K562 (cell line): ENCODE results near the gene ILF2. TPM values are rescaled to one million over a fixed set of nuclear protein-coding genes. Genes with fewer than 3 reads are reported as not detected.
A peak's percentile ranks its signal among the peaks of the same experiment; 100 is the strongest.

Experiments used
- AFF1 ChIP-seq, 2 experiments: fragments of 450-650 bp; IDR thresholded peaks; 2 replicates each; pipeline ENCODE4 v1.6.1; 2018; ENCODE audit warnings: mild to moderate bottlenecking in 2 of 2, low read depth in 1 of 2; ENCODE audit not compliant: partially characterized antibody in 2 of 2
- CGGBP1 ChIP-seq: fragments of 250-450 bp; sonication (Bioruptor Pico); IDR thresholded peaks from 2 replicates; pipeline ENCODE4 v1.9.0; 2021; ENCODE audit warnings: mild to moderate bottlenecking
- GTF2B ChIP-seq: IDR thresholded peaks from 2 replicates; pipeline ENCODE4 v1.6.1; 2011; ENCODE audit not compliant: insufficient read length; ENCODE audit errors: extremely low read depth
- MAFK ChIP-seq: IDR thresholded peaks from 2 replicates; pipeline ENCODE4 v1.6.1; 2011; ENCODE audit warnings: low read length, improper control_type of control experiment
- PML ChIP-seq: IDR thresholded peaks from 2 replicates; pipeline ENCODE4 v1.6.1; 2012; ENCODE audit warnings: low read length, inconsistent platforms
- POLR2AphosphoS2 ChIP-seq: IDR thresholded peaks from 2 replicates; pipeline ENCODE4 v1.6.1; 2012; ENCODE audit warnings: low read length, improper control_type of control experiment
- RBM39 ChIP-seq: fragments of 200-400 bp; formaldehyde crosslinking; optimal IDR thresholded peaks from 2 replicates; pipeline ENCODE3; 2018; ENCODE audit warnings: low read depth, low read length
- STAG1 ChIP-seq: sonication (generic); formaldehyde crosslinking; IDR thresholded peaks from 2 replicates; pipeline ENCODE4 v1.5.0; 2020; ENCODE audit warnings: missing genetic modification reagents, borderline replicate concordance
- TEAD2 ChIP-seq: fragments of 450-650 bp; IDR thresholded peaks from 2 replicates; pipeline ENCODE4 v1.6.1; 2016; ENCODE audit warnings: missing genetic modification characterization, control low read depth, missing compliant biosample characterization
- U2AF2 ChIP-seq: fragments of 200-400 bp; formaldehyde crosslinking; optimal IDR thresholded peaks from 2 replicates; pipeline ENCODE3; 2017; ENCODE audit warnings: low read depth, mild to moderate bottlenecking, low read length
- XRCC5 ChIP-seq: fragments of 200-400 bp; formaldehyde crosslinking; IDR thresholded peaks from 2 replicates; pipeline ENCODE4 v1.6.1; 2017; ENCODE audit warnings: low read depth, mild to moderate bottlenecking, low read length
- ZBTB17 ChIP-seq: fragments of 450-650 bp; formaldehyde crosslinking; IDR thresholded peaks from 2 replicates; pipeline ENCODE4 v1.4.0; 2020; ENCODE audit warnings: mild to moderate bottlenecking
- ZBTB5 ChIP-seq: fragments of 450-650 bp; IDR thresholded peaks from 2 replicates; pipeline ENCODE4 v1.6.1; 2017; ENCODE audit warnings: antibody characterized with exemption
- ZFP30 ChIP-seq: fragments of 250-450 bp; sonication (Bioruptor Pico); IDR thresholded peaks from 2 replicates; pipeline ENCODE4 v1.8.0; 2022; ENCODE audit warnings: moderate library complexity, mild to moderate bottlenecking, inconsistent platforms, borderline replicate concordance
- ZKSCAN3 ChIP-seq: fragments of 250-450 bp; sonication (Bioruptor Pico); IDR thresholded peaks from 2 replicates; pipeline ENCODE4 v1.4.0; 2020
- polyA plus RNA-seq, 8 experiments: library from polyadenylated mRNA; depleted of rRNA in 4 of 8; stranded (reverse) in 5 of 8; unstranded in 3 of 8; fragments of >200 nt; fragmentation: Nextera tagmentation in 2 of 8; fragmentation: Illumina TruSeq in 1 of 8; extraction: Ambion mirVana in 2 of 8; extraction: Trizol in 1 of 8; gene quantifications; 2 replicates each; pipeline versions ENCODE4 v1.2.1 to v1.2.3, GENCODE V29; 2011 to 2014; ENCODE audit warnings: inconsistent platforms in 1 of 8, missing spikeins in 1 of 8
- total RNA-seq, 7 experiments: library from RNA; depleted of rRNA in 6 of 7; stranded (reverse); fragments of >200 nt in 6 of 7; fragmentation: Illumina TruSeq in 2 of 7; extraction: Trizol in 2 of 7; gene quantifications; 2 replicates each; pipeline versions ENCODE4 v1.2.1 to v1.2.3, GENCODE V29; 2011 to 2021; ENCODE audit warnings: low replicate concordance in 1 of 7
- TF ChIP-seq, protein P1 (sequence below): fragments of 450-650 bp; IDR thresholded peaks from 2 replicates; pipeline ENCODE4 v1.6.1; 2016; ENCODE audit warnings: mild to moderate bottlenecking
- TF ChIP-seq, protein P2 (sequence below): fragments of 450-650 bp; conservative IDR thresholded peaks from 2 replicates; pipeline ENCODE4 v1.6.1; 2016; ENCODE audit warnings: missing genetic modification characterization, low read depth, mild to moderate bottlenecking, missing compliant biosample characterization, moderate library complexity

ILF2 gene
- total and polyA plus RNA-seq, 9 of the 15 experiments (the other 6 are each of a cell fraction or from before 2014, with no cell fraction given), result 282 to 726 (median 474) TPM

DNA sequence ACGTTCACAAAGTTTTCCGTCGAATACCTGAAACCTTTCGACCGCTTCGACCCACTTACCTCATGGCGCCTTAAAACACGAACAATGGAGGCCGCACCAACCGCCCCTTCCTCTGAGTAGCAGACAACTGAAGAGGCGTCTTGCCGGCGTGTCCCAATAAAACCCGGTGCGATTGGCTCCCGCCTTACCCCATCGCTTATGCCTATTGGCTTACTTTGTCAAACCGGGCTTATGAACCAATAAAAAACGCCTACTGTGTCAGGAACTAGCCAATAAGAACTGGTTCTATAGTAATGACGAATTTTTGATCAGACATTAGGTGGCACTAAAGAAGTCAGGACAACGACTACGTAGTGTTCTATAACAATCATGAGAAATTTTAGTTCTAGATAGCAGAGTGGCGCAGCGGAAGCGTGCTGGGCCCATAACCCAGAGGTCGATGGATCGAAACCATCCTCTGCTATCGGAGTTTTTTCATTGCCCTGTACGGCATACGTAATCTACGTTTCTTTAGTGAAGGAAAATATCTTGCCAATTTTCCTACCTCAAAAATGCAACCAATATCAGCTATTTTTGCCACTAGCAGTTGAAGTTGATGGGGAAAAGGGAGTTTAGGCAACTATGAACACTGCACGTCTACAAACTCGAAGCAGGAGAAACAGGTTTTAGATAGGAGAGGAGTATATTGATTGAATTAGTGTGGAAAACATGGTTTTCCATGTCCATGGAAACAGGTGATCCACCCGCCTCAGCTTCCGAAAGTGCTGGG, at the start of gene ILF2 (continued):
- TF ChIP-seq CGGBP1 (CRISPR knock-in tag) (0 out of 2 replicates have a peak, but pooled peaks have one; percentile 48), STAG1 (CRISPR knock-in tag) (no peak), ZFP30 (no peak), ZBTB17 (CRISPR knock-in tag) (no peak), U2AF2 (no peak), GTF2B (no peak), PML (peak; percentile 90), XRCC5 (peak; percentile 91), TEAD2 (no peak), ZBTB5 (peak; percentile 76), MAFK (0 out of 2 replicates have a peak, but pooled peaks have one; percentile 21), AFF1 (IDR thresholded peaks at IDR 0.05; ENCODE audit: low read depth in 1 of 2, partially characterized antibody in 2 of 2) (no peak), POLR2AphosphoS2 (peak; percentile 77; the same call in 1 of the 2 replicates), RBM39 (no peak), ZKSCAN3 (CRISPR knock-in tag) (no peak)
- TF ChIP-seq, protein P1, sequence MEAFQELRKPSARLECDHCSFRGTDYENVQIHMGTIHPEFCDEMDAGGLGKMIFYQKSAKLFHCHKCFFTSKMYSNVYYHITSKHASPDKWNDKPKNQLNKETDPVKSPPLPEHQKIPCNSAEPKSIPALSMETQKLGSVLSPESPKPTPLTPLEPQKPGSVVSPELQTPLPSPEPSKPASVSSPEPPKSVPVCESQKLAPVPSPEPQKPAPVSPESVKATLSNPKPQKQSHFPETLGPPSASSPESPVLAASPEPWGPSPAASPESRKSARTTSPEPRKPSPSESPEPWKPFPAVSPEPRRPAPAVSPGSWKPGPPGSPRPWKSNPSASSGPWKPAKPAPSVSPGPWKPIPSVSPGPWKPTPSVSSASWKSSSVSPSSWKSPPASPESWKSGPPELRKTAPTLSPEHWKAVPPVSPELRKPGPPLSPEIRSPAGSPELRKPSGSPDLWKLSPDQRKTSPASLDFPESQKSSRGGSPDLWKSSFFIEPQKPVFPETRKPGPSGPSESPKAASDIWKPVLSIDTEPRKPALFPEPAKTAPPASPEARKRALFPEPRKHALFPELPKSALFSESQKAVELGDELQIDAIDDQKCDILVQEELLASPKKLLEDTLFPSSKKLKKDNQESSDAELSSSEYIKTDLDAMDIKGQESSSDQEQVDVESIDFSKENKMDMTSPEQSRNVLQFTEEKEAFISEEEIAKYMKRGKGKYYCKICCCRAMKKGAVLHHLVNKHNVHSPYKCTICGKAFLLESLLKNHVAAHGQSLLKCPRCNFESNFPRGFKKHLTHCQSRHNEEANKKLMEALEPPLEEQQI, result peak; percentile 83
- TF ChIP-seq, protein P2, sequence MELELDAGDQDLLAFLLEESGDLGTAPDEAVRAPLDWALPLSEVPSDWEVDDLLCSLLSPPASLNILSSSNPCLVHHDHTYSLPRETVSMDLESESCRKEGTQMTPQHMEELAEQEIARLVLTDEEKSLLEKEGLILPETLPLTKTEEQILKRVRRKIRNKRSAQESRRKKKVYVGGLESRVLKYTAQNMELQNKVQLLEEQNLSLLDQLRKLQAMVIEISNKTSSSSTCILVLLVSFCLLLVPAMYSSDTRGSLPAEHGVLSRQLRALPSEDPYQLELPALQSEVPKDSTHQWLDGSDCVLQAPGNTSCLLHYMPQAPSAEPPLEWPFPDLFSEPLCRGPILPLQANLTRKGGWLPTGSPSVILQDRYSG (tag), result no peak
